H9 (cell line): ENCODE results near the gene DSE. TPM values are rescaled to one million over a fixed set of nuclear protein-coding genes. Genes with fewer than 3 reads are reported as not detected.

Experiments used
- DNase-seq: peaks from one replicate; pipeline ENCODE4 v3.0.0-alpha.2; 2017
- H2AFZ ChIP-seq: one replicate; pipeline ENCODE4 v1.6.1; 2013; ENCODE audit warnings: mild to moderate bottlenecking, low read length, control low read depth, moderate library complexity
- H2AK5ac ChIP-seq: 2 replicates; pipeline ENCODE4 v1.6.1; 2013; ENCODE audit warnings: low read length, control low read depth, mixed read lengths; ENCODE audit not compliant: insufficient read length
- H2BK120ac ChIP-seq: one replicate; pipeline ENCODE4 v1.6.1; 2013; ENCODE audit warnings: low read depth, mild to moderate bottlenecking, low read length, control low read depth, inconsistent platforms; ENCODE audit not compliant: poor library complexity, severe bottlenecking
- H2BK12ac ChIP-seq: 2 replicates; pipeline ENCODE4 v1.6.1; 2013; ENCODE audit warnings: low read length, control low read depth, mixed read lengths, low read depth; ENCODE audit not compliant: insufficient read length
- H2BK15ac ChIP-seq: 2 replicates; pipeline ENCODE4 v1.6.1; 2013; ENCODE audit warnings: low read depth, low read length, control low read depth
- H2BK20ac ChIP-seq: one replicate; pipeline ENCODE4 v1.6.1; 2013; ENCODE audit warnings: low read depth, mild to moderate bottlenecking, low read length, control low read depth, inconsistent platforms; ENCODE audit not compliant: poor library complexity, severe bottlenecking
- H2BK5ac ChIP-seq: 2 replicates; pipeline ENCODE4 v1.6.1; 2013; ENCODE audit warnings: low read length, control low read depth, mixed read lengths; ENCODE audit not compliant: insufficient read length
- H3K14ac ChIP-seq: 2 replicates; pipeline ENCODE4 v1.6.1; 2013; ENCODE audit warnings: low read length, control low read depth; ENCODE audit not compliant: insufficient read depth
- H3K18ac ChIP-seq: 2 replicates; pipeline ENCODE4 v1.6.1; 2013; ENCODE audit warnings: low read depth, mild to moderate bottlenecking, mixed read lengths, low read length, control low read depth; ENCODE audit not compliant: insufficient read length
- H3K23ac ChIP-seq: 2 replicates; pipeline ENCODE4 v1.6.1; 2013; ENCODE audit warnings: low read length, control low read depth, mixed read lengths, low read depth; ENCODE audit not compliant: insufficient read length
- H3K23me2 ChIP-seq: 2 replicates; pipeline ENCODE4 v1.6.1; 2013; ENCODE audit warnings: low read depth, mild to moderate bottlenecking, mixed read lengths, low read length, control low read depth; ENCODE audit not compliant: insufficient read length, poor library complexity, severe bottlenecking
- H3K27ac ChIP-seq: 2 replicates; pipeline ENCODE4 v1.5.1; 2013; ENCODE audit warnings: low read length, control low read depth, mixed read lengths, low read depth; ENCODE audit not compliant: insufficient read length
- H3K27me3 ChIP-seq: 2 replicates; pipeline ENCODE4 v1.6.1; 2013; ENCODE audit warnings: low read length, control low read depth, inconsistent platforms; ENCODE audit not compliant: insufficient read depth
- H3K4ac ChIP-seq: 2 replicates; pipeline ENCODE4 v1.6.1; 2013; ENCODE audit warnings: low read depth, mild to moderate bottlenecking, control low read depth, inconsistent platforms, low read length, moderate library complexity
- H3K4me1 ChIP-seq: 2 replicates; pipeline ENCODE4 v1.6.1; 2013; ENCODE audit warnings: low read length, control low read depth, inconsistent platforms; ENCODE audit not compliant: insufficient read depth
- H3K4me2 ChIP-seq: 2 replicates; pipeline ENCODE4 v1.6.1; 2013; ENCODE audit warnings: low read length, control low read depth, mixed read lengths; ENCODE audit not compliant: insufficient read length, insufficient read depth
- H3K56ac ChIP-seq: 2 replicates; pipeline ENCODE4 v1.6.1; 2013; ENCODE audit warnings: low read depth, mild to moderate bottlenecking, mixed read lengths, low read length, control low read depth; ENCODE audit not compliant: insufficient read length
- H3K79me1 ChIP-seq: 2 replicates; pipeline ENCODE4 v1.6.1; 2013; ENCODE audit warnings: low read depth, mild to moderate bottlenecking, moderate library complexity, low read length, control low read depth, inconsistent platforms; ENCODE audit not compliant: insufficient read depth, poor library complexity, severe bottlenecking
- H3K79me2 ChIP-seq: 2 replicates; pipeline ENCODE4 v1.6.1; 2013; ENCODE audit warnings: low read length, control low read depth, inconsistent platforms; ENCODE audit not compliant: insufficient read depth
- H3K9ac ChIP-seq: 2 replicates; pipeline ENCODE4 v1.6.1; 2013; ENCODE audit warnings: low read length, control low read depth, mixed read lengths; ENCODE audit not compliant: insufficient read length; ENCODE audit errors: extremely low read depth
- H3K9me3 ChIP-seq: one replicate; pipeline ENCODE4 v1.6.1; 2013; ENCODE audit warnings: low read depth, low read length, inconsistent platforms; ENCODE audit not compliant: control insufficient read depth
- H3T11ph ChIP-seq: one replicate; pipeline ENCODE4 v1.6.1; 2013; ENCODE audit warnings: mild to moderate bottlenecking, low read length, control low read depth, inconsistent platforms
- H4K20me1 ChIP-seq: one replicate; pipeline ENCODE4 v1.6.1; 2013; ENCODE audit not compliant: control insufficient read depth, insufficient read length, insufficient read depth
- H4K5ac ChIP-seq: 2 replicates; pipeline ENCODE4 v1.6.1; 2013; ENCODE audit warnings: low read depth, mild to moderate bottlenecking, mixed read lengths, low read length, control low read depth; ENCODE audit not compliant: insufficient read length
- H4K8ac ChIP-seq: replicated peaks from 2 replicates; pipeline ENCODE4 v1.6.1; 2013; ENCODE audit warnings: low read length, control low read depth, mixed read lengths, low read depth; ENCODE audit not compliant: insufficient read length
- H4K91ac ChIP-seq: 2 replicates; pipeline ENCODE4 v1.6.1; 2013; ENCODE audit warnings: low read depth, mild to moderate bottlenecking, moderate library complexity, mixed read lengths, low read length, control low read depth; ENCODE audit not compliant: insufficient read length
- H3K27ac Mint-ChIP-seq, 3 experiments: 2 replicates in 2 of 3; 3 replicates in 1 of 3; pipeline ENCODE4 v1.8.0; 2020 to 2021; ENCODE audit warnings: mixed read lengths in 3 of 3, mild to moderate bottlenecking in 1 of 3, moderate library complexity in 1 of 3
- H3K27me3 Mint-ChIP-seq: 2 replicates; pipeline ENCODE4 v1.8.0; 2021; ENCODE audit warnings: low read depth, mild to moderate bottlenecking, moderate library complexity, mixed read lengths
- H3K36me3 Mint-ChIP-seq, 3 experiments: 2 replicates in 2 of 3; 3 replicates in 1 of 3; pipeline ENCODE4 v1.8.0; 2020 to 2021; ENCODE audit warnings: low read depth in 3 of 3, mixed read lengths in 3 of 3; ENCODE audit not compliant: insufficient read depth in 1 of 3
- H3K4me1 Mint-ChIP-seq, 2 experiments: 2 replicates each; pipeline ENCODE4 v1.8.0; 2020; ENCODE audit warnings: mixed read lengths in 2 of 2
- H3K4me3 Mint-ChIP-seq, 2 experiments: 2 replicates in 1 of 2; 3 replicates in 1 of 2; pipeline ENCODE4 v1.8.0; 2020 to 2021; ENCODE audit warnings: mild to moderate bottlenecking in 2 of 2, mixed read lengths in 2 of 2, moderate library complexity in 1 of 2
- H3K9me3 Mint-ChIP-seq, 2 experiments: 2 replicates in 1 of 2; 3 replicates in 1 of 2; pipeline ENCODE4 v1.8.0; 2020; ENCODE audit warnings: mild to moderate bottlenecking in 2 of 2, mixed read lengths in 2 of 2, moderate library complexity in 1 of 2
- WGBS: extraction: QIAGEN DNeasy Blood & Tissue Kit; methylation state at CpG from one replicate; pipeline ENCODE4 v1.1.7; 2013; ENCODE audit warnings: missing lambda C conversion rate, low lambda C conversion rate, mixed read lengths; ENCODE audit not compliant: insufficient read length; ENCODE audit errors: extremely low coverage; 5-methylcytosine and 5-hydroxymethylcytosine counted together
- total RNA-seq: library from RNA; stranded (reverse); gene quantifications from 2 replicates; pipeline ENCODE4 v1.2.1, GENCODE V29; 2021
- TF ChIP-seq, protein P1 (sequence below): fragments of 200-600 bp; sonication (generic); conservative IDR thresholded peaks from 3 replicates; pipeline ENCODE4 v1.8.0; 2021; ENCODE audit warnings: antibody characterized with exemption, mild to moderate bottlenecking

DSE gene
- total RNA-seq, 1 experiment from 2014 or later = 45.6 TPM

DNA sequence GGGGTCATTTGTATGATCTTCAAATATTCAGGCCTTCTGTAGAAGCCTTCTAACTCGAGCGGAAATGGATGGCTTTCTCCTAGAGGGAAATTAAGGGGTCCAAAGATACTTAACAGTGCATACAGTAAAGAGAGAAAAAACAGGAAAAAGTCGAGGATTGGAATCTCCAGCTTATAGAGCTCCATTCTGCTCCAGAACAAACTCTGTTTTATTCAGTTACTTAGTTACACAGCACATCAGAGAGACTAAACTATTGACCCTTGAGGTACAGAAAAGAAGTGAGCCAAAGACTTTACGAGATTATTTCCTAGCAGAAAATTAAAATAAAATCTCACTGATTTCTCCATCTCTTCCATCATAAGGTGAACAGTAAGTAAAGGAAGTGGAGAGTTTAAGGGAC is 43.8 kb upstream of the DSE start:
- no CpG with 5 or more reads among the region's 4 CpGs for WGBS
- no peak overlapping the region for H3K9ac ChIP-seq

More for the DNA sequence above, 43.8 kb upstream of the DSE start:
- TF ChIP-seq, protein P1, sequence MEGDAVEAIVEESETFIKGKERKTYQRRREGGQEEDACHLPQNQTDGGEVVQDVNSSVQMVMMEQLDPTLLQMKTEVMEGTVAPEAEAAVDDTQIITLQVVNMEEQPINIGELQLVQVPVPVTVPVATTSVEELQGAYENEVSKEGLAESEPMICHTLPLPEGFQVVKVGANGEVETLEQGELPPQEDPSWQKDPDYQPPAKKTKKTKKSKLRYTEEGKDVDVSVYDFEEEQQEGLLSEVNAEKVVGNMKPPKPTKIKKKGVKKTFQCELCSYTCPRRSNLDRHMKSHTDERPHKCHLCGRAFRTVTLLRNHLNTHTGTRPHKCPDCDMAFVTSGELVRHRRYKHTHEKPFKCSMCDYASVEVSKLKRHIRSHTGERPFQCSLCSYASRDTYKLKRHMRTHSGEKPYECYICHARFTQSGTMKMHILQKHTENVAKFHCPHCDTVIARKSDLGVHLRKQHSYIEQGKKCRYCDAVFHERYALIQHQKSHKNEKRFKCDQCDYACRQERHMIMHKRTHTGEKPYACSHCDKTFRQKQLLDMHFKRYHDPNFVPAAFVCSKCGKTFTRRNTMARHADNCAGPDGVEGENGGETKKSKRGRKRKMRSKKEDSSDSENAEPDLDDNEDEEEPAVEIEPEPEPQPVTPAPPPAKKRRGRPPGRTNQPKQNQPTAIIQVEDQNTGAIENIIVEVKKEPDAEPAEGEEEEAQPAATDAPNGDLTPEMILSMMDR = no peak
- H3K79me1 ChIP-seq = no peaks in the 10 kb centered on the region
- H4K20me1 ChIP-seq = no peaks in the 10 kb centered on the region
- Mint-ChIP-seq H3K36me3 (peaks cover 0 to 4% (median 4%) of the 10 kb centered on the region in 3 experiments; a peak in 3 of 7 replicates), H3K4me3 (peak overlapping the region in 1 of 2 experiments; percentile 13; a peak in 1 of 5 replicates), H3K9me3 (no peaks in the 10 kb centered on the region), H3K4me1 (peaks cover 58 to 67% of the 10 kb centered on the region in 2 experiments), H3K27me3 (no peaks in the 10 kb centered on the region), H3K27ac (peak overlapping the region in 1 of 3 experiments; percentile 98; a peak in 3 of 7 replicates)
- H2BK120ac ChIP-seq = no peak overlapping the region
- H3K56ac ChIP-seq = no peak overlapping the region
- H2AFZ ChIP-seq = no peak overlapping the region
- H3K18ac ChIP-seq = no peak overlapping the region
- H2BK5ac ChIP-seq = no peak overlapping the region
- no peak overlapping the region for H3K14ac ChIP-seq
- peak overlapping the region; percentile 69 for H3K27ac ChIP-seq
- H3K23ac ChIP-seq = no peak overlapping the region
- no peak for DNase-seq
- no peaks in the 10 kb centered on the region for H3K23me2 ChIP-seq
- no peak overlapping the region for H4K91ac ChIP-seq
- H3K79me2 ChIP-seq = no peaks in the 10 kb centered on the region
- H3K4ac ChIP-seq = no peak overlapping the region
- no peaks in the 10 kb centered on the region for H3K9me3 ChIP-seq
- no peak overlapping the region for H4K8ac ChIP-seq
- H2BK12ac ChIP-seq = no peak overlapping the region
- no peak overlapping the region for H3K4me2 ChIP-seq
- H3K27me3 ChIP-seq = no peaks in the 10 kb centered on the region
- no peak overlapping the region for H2BK20ac ChIP-seq
- no peak overlapping the region for H4K5ac ChIP-seq
- no peak overlapping the region for H2BK15ac ChIP-seq
- H3K4me1 ChIP-seq = peaks cover 20% of the 10 kb centered on the region
- no peak overlapping the region for H2AK5ac ChIP-seq
- no peak overlapping the region for H3T11ph ChIP-seq
